ENCODE data around the gene TMEM182. TPM values are rescaled to one million over a fixed set of nuclear protein-coding genes. Genes with fewer than 3 reads are reported as not detected.

The TMEM182 gene
- total RNA-seq, 2 experiments from 2014 or later, result 3.1 to 4.4 TPM

DNA sequence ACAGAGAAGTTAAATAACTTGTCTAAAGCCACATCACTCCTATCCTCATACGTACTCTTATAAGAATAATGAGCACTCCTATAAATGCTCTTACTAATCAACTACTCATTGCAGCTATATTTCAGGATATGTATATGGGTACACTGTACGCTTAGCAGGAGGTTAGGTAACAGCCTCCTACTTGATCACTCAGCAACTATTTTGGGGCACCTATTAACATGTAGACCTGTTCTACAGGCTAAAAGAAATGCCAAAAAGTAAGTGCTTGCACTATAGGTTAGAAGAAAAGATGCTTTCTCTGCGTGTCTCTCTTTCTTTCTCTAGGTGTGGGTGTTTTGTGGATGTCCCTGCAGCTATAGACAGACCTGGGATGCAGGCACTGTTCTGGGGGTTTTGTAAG lies 83.1 kb downstream of the TMEM182 start:
- DNase-seq, result no peak
- ChIA-PET CTCF (no interaction called here), POLR2A (no interaction called here)
- ATAC-seq, result no peak
- Mint-ChIP-seq H3K9me3 (ENCODE audit: insufficient read depth) (no peaks in the 10 kb centered on the region), H3K36me3 (ENCODE audit: low read depth) (no peaks in the 10 kb centered on the region), H3K4me3 (no peak overlapping the region), H3K27me3 (ENCODE audit: low read depth) (peaks cover 5% of the 10 kb centered on the region), H3K27ac (no peak overlapping the region), H3K4me1 (ENCODE audit: low read depth) (no peaks in the 10 kb centered on the region)

DNA sequence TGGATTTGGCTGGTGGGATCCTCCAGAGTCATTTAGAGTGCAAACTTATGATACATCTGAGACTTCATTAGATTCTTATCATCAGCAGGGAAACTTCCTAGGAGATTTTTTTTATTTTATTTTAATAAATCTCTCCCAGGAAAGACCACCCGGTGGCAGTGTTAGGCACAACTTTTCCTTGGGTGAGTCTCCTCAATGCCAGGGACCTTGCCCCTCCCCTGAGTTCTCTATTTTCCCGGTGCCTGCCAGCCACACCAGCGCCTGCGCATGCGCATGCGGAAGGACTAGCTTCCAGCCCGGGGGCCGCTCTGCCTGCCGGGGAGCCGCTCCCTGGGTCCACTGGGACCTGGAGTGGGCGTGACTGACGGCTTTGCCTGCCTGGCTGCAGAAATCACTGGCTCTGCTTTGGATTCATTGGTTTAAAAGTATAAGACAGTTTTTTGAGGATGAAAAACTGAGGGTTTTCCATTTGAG lies 86.6 kb downstream of the TMEM182 start:
- DNase-seq, result no peak
- no peak for ATAC-seq
- Mint-ChIP-seq H3K36me3 (ENCODE audit: low read depth) (no peaks in the 10 kb centered on the region), H3K27ac (no peak overlapping the region), H3K9me3 (ENCODE audit: insufficient read depth) (no peaks in the 10 kb centered on the region), H3K4me3 (no peak overlapping the region), H3K4me1 (ENCODE audit: low read depth) (no peaks in the 10 kb centered on the region), H3K27me3 (ENCODE audit: low read depth) (peaks cover 5% of the 10 kb centered on the region)
- ChIA-PET POLR2A (no interaction called here), CTCF (interaction anchor here (0.8 kb wide), 1 partner anchor 8 kb away, joined by 3 read pairs; no protein-coding TSS in a partner anchor)

- DNase-seq (no peak), ATAC-seq (no peak)
- Mint-ChIP-seq H3K36me3 (ENCODE audit: low read depth) (no peaks in the 10 kb centered on the region), H3K4me1 (ENCODE audit: low read depth) (no peaks in the 10 kb centered on the region), H3K9me3 (ENCODE audit: insufficient read depth) (no peaks in the 10 kb centered on the region), H3K27ac (no peak overlapping the region), H3K4me3 (no peak overlapping the region), H3K27me3 (ENCODE audit: low read depth) (peaks cover 5% of the 10 kb centered on the region)
- ChIA-PET CTCF (interaction anchor here (0.7 to 1.1 kb wide), 2 partner anchors 9 to 11 kb away, joined by 3 read pairs; no protein-coding TSS in a partner anchor), POLR2A (no interaction called here)
These were observed 89.1 kb downstream of the TMEM182 start for GRCh38 chr2:102850888-102851287.

- Mint-ChIP-seq H3K9me3 (ENCODE audit: insufficient read depth) (no peaks in the 10 kb centered on the region), H3K36me3 (ENCODE audit: low read depth) (no peaks in the 10 kb centered on the region), H3K27me3 (ENCODE audit: low read depth) (peaks cover 3% of the 10 kb centered on the region), H3K4me3 (no peak overlapping the region), H3K27ac (no peak overlapping the region), H3K4me1 (ENCODE audit: low read depth) (no peaks in the 10 kb centered on the region)
- CTCF ChIA-PET, result no interaction called here
- DNase-seq, result no peak
- ATAC-seq, result no peak
- POLR2A ChIA-PET, result no interaction called here
These were observed 91.0 kb downstream of the TMEM182 start for GRCh38 chr2:102852867-102853266.

Other genes starting within 250 kb of the TMEM182 start
- not detected for gene SLC9A2, start 142.5 kb upstream of the TMEM182 start, total RNA-seq

Measured in activated CD8-positive, alpha-beta T cell treated with anti-CD3 and anti-CD28 coated beads, Interleukin-2, amount 10 ng/mL, durations not matched to agents 7 days and 5 days (primary cell).